Activated naive CD4-positive, alpha-beta T cell (primary cell): ENCODE data around the gene TNNI3K.

Source experiments
- DNase-seq, 4 experiments: peaks; one replicate each; lab custom pipeline; 2025; lab: John Stamatoyannopoulos, UW

The TNNI3K gene

GRCh38 chr1:74502858-74503257 is 267.7 kb downstream of the TNNI3K start:
- no peak for DNase-seq

GRCh38 chr1:74504125-74504932 is 269.1 kb downstream of the TNNI3K start:
- DNase-seq: no peak

DNA sequence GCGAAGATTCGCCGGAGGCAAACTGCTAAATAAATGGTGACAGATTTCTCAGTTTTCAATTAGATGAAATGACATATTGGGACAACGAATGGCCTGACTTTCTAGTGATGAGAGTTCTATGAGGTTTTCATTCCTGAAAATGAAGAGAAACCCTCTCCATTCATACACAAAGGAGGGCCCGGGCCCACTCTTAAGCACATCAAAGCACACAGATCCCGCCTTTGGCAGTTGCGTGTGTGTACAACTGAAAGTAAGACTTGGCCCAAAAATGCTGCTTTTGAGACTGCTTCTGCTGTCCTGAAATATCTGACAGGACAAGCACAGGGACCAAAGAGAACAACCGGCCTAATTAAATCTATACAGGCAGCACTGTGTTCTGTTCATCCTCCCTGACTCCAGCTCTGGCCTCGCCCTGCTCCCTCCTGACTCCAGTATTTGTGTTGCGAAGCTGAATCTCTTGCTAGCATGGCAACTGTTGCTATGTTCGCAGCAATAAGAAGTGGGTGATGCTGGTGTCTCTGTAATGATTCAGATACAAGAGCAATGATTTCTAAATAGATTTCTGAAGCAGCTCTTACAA is 269.8 kb downstream of the TNNI3K start:
- DNase-seq: no peak

- no peak for DNase-seq
Observed at GRCh38 chr1:74505928-74506710, 270.9 kb downstream of the TNNI3K start.

- DNase-seq: no peak
Observed at GRCh38 chr1:74508449-74508848, 273.3 kb downstream of the TNNI3K start.

DNA sequence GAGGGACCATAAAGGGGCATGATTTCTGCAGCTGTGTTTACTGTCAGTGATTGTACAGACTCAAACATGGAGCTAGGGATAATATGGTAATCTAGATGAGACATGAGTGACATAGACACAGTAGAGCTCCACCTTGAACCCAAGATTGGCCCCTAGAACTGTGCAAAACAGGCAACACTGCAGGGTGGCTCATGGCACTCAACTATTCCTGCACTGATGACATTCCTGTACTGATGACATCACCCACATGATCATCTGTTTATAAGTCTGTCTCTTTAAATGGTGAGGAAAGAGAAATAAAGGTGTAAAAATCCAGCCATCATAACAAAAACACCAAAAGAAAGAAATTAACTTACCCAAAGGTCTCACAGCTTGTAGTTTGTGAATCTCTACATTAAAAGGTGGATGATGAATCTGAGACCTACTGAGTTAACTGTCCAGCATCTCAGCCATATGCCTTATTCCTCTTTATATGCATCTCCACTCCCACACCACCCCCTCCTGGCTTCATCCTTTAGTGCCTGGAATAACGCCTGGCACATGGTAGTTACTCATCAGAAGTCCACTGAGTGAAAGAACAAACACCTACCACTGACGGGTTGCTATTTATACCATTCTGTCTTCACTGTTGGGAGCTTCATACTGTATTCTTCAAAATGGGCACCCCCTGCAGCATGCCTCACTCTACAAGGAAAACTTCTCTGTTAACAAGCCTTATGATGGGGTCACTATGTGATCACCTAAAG is 277.2 kb downstream of the TNNI3K start, which contains the start of gene LRRC53:
TSS of gene LRRC53 (minus strand) at position 442 of the 746 bp plus-strand sequence. CDS start 29,262 bp downstream, outside the sequence.
- no peak for DNase-seq

DNA sequence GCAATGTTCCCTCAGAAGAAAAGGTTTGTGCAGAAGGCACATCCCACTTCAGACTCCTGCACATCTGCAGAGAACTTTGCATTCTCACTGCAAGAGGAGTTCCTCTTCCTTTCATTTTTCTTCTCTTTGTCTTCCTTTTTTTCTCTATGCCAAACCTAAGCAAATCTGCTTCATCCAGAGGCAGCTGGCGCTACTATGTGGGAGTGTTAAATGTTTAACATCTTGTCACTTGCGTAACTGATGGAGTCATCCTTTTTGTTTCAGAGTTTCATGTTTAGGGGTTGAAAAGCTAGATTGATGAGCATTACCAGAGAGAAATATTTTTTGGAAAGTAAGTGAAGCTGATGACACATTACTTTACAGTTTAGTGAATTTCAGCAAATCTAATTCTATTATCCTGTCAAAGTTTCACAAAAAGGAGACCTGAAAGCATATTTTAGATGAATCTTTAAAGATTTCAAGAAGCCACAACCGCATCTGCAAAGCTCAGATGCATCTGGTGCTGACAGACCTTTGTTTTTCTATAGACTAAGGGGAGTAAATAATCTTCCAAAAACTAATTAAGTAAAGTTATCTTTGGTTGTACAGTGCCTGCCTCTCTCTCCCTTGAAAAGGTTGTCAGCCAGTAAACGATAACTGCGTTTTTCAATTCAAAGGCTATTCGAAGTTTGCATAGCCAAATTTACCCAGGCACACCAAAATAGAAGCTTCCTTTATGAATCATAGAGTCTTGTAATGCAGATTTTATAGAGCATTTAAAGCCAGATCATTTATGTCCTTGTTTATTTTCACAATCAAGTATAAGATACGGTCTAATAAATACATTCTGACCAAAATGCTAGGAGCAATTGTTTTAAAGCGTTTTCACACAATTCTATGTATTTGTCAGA is 278.5 kb downstream of the TNNI3K start:
- DNase-seq: no peak

- DNase-seq: no peak
Observed at GRCh38 chr1:74517599-74518051, 282.4 kb downstream of the TNNI3K start.

DNA sequence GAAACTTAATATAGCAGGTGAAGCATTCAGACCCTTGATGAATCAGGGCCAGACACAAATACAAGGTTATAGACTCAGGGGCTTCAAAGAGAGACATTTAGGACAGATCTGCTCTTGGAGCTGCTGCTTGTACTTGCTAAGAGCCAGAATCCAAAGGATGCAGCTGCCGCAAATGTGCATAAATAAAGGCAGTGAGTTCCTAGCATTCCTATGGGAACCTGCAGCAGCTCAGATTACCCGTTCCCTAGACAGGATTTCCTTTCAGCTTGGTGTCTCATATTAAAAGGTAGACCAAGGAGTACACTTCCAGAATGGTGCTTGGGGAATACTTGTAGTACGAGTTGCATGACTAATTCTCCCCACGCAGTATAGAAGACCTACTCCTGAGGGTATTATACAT is 287.0 kb downstream of the TNNI3K start:
- no peak for DNase-seq

GRCh38 chr1:74523873-74524480 is 288.8 kb downstream of the TNNI3K start:
- DNase-seq: no peak

DNA sequence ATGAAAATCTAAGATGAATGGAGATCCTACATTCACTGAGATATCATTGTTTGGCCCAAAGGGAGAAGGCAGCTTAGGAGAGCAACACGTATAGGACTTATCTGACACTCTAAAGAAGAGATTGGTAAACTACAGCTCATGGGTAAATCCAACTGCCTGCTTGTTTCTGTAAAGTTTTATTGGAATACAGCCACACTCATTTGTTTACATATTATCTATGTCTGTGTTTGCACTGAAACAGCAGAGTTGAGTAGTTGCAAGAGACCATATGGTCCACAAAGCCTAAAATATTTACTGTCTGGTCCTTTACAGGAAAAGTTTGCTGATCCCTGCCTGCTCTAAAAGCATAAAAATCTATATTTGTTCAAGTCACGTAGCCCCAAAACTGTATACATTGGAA is 291.5 kb downstream of the TNNI3K start:
- DNase-seq: no peak

GRCh38 chr1:74528123-74528522 is 292.9 kb downstream of the TNNI3K start:
- no peak for DNase-seq

DNA sequence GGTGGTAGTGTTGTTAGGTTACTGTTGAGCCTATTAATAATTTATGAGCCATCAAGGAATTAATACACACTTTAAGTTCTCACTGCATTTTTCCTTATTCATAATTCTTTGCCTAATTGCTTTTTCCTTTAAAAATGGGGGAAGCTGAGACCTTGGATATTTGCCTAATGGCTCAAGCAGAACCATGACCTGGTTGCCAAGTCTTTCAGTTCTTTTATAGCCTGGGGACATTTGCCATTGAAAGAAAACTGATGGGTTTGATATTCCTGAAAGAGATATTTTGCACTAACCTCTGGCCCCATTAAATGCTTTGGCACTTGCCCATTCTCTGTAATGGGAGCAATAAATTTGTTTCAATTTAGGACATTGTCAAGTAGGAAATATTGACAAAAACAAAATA is 295.7 kb downstream of the TNNI3K start:
- no peak for DNase-seq

DNA sequence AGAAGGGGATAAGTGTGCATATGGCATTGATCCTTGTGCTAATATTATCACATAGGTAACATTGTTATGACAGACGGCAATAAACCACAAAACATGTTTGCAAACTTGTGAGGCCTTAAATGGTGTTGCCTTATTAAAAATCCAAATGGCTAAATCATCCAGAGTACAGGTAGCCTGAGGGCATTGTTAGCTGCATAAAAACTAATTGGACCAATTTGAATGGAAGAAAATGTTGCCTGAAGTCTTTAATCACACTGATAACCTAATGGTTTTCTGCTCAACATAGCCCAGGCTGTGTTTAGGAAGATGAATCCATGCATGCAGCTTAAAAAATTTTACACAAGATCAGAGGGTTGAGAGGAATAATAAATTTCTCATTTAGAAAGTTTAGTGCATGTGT is 296.6 kb downstream of the TNNI3K start:
- DNase-seq: no peak

- no peak for DNase-seq
Observed at GRCh38 chr1:74534241-74534640, 299.1 kb downstream of the TNNI3K start.

DNA sequence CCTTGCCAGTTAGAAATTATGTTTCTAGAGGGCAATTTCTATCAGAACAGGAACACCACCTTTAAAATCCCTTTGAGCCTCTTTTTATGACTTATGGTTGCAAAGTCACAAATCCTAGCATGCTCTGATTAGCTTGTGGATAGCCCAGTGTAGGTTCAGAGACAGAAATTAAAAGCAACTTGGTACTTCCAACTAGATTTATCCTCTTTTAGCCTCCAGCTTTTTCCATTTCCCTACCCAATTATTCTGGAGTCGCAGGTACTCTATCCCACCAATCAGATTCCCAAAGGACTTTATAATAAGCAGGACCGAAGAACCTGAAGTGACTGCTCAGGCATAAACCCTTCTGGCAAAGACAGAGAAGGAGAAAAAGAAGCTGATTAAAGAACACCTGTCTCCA is 310.6 kb downstream of the TNNI3K start:
- no peak for DNase-seq

- no peak for DNase-seq
Observed at GRCh38 chr1:74548961-74549750, 314.0 kb downstream of the TNNI3K start.

GRCh38 chr1:74549932-74550331 is 314.7 kb downstream of the TNNI3K start:
- no peak for DNase-seq

GRCh38 chr1:74570797-74571492 is 335.8 kb downstream of the TNNI3K start:
- DNase-seq: no peak
